ENCODE measurements around the gene BMX.

Gene BMX

GRCh38 chrX:15576019-15576418 lies 75.4 kb downstream of the BMX start:
- no peak for DNase-seq

GRCh38 chrX:15579778-15580747 lies 79.5 kb downstream of the BMX start:
- no peak for DNase-seq

GRCh38 chrX:15594371-15594770 lies 93.8 kb downstream of the BMX start:
- DNase-seq, result no peak

- DNase-seq, result no peak
These were observed 97.4 kb downstream of the BMX start for GRCh38 chrX:15598026-15598425.

- DNase-seq, result no peak
These were observed 98.9 kb downstream of the BMX start for GRCh38 chrX:15599461-15599860.

- DNase-seq, result no peak
These were observed 99.4 kb downstream of the BMX start for GRCh38 chrX:15600049-15600448.

GRCh38 chrX:15600745-15601144 lies 100.1 kb downstream of the BMX start, which contains the start of gene ACE2:
Gene ACE2, minus strand, starts transcription at chrX:15600960. Its CDS starts 49 bp downstream, at chrX:15600911.
- DNase-seq, result no peak

- no peak for DNase-seq
These were observed 101.3 kb downstream of the BMX start for GRCh38 chrX:15601932-15602331.

GRCh38 chrX:15602761-15603160 lies 102.2 kb downstream of the BMX start:
- DNase-seq, result no peak

GRCh38 chrX:15605226-15605625 lies 104.6 kb downstream of the BMX start:
- no peak for DNase-seq

Data from NCI-H1105 treated with DMSO at 0.1 percent for 48 hours (cell line).